GM19452 (cell line): Measurements from ENCODE around the gene VDR.

ENCODE experiments used
- ATAC-seq: cut with Tn5 transposase; IDR thresholded peaks from one replicate; pipeline ENCODE4 v1.9.1; 2021; ENCODE audit not compliant: unreplicated experiment

Gene VDR

DNA sequence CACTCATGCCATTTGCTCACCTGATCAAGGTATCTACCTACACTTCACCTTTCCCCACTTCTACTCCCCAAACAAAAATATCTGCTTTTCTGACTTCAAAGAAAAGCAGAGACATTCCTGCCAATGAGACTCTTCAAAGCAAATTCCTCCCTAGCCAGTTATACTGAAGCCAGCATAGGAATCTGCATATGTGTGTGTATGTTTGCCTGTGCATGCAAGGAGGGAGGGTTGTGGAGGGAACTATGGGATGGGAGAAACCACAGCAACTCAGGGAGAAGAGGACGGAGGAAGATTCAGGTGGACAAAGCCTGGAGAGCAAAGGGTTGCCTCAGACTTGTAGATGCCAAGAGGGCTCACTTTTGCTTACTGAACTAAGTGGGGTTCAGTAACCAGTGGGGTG, 26.4 kb upstream of the VDR start:
- ATAC-seq: no peak

DNA sequence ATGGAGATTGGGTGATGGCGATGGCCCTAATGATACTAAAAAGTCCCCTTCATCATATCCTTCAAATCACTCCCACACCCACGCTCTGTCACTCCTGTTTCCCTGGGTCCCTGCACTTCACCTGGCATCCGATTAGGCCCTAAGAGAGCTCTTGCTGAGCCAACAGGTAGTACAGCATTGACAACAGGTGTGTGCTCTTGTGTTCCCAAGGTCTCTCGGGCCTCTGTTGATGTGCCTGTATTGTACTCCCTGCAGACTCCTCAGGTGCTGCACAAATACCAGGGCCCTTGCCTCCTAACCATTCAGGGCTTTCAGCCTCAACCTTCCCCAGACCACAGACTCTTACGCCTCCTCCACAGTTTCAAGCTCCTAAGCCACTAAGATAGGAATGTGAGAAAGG, 25.8 kb upstream of the VDR start:
- ATAC-seq: no peak

GRCh38 chr12:47927346-47927745, 22.6 kb upstream of the VDR start:
- no peak for ATAC-seq

GRCh38 chr12:47921907-47922306, 17.1 kb upstream of the VDR start:
- no peak for ATAC-seq

- ATAC-seq: no peak
Measured at GRCh38 chr12:47920913-47921312, 16.1 kb upstream of the VDR start.

DNA sequence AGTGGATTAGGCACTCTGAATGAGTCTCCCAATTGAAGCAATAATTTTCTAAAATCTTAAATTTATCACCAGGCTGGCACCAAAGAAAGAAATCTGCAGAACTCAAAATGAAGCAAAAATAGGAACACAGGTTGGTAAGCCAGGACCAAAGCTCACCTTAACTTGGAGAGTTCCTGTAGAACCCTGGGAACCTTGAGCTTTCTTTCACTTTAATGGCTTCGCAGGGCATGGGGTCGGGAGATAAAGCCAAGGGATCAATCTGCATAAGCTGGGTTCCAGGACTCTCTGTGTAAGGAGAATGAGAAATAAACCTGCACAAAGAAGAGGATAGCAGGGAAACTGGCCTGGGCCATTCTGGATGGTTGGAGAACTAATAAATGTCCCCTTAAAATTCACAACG, 8.3 kb upstream of the VDR start:
- no peak for ATAC-seq

- no peak for ATAC-seq
Measured at GRCh38 chr12:47912556-47912955, 7.8 kb upstream of the VDR start.

- no peak for ATAC-seq
Measured at GRCh38 chr12:47910981-47911380, 6.2 kb upstream of the VDR start.

DNA sequence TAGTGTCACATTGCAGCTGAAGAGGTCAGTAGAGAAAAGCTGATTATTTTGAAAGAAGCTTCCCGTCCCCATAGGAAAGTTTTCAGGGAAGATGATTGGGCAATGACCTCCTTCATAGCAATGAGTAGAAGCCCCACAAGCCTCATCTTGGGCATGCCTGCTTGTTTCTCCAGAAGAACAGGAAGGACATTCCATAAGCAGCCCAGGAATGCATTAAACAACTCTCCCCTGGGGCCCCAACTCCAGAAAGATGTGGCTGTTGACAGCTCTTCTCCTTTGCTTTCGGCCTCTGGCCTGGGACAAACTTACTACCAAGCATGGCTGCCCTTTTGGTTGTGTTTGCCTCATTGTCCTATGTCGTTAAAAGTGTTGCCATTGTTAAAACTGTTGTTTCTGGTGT, 5.7 kb upstream of the VDR start:
- no peak for ATAC-seq

DNA sequence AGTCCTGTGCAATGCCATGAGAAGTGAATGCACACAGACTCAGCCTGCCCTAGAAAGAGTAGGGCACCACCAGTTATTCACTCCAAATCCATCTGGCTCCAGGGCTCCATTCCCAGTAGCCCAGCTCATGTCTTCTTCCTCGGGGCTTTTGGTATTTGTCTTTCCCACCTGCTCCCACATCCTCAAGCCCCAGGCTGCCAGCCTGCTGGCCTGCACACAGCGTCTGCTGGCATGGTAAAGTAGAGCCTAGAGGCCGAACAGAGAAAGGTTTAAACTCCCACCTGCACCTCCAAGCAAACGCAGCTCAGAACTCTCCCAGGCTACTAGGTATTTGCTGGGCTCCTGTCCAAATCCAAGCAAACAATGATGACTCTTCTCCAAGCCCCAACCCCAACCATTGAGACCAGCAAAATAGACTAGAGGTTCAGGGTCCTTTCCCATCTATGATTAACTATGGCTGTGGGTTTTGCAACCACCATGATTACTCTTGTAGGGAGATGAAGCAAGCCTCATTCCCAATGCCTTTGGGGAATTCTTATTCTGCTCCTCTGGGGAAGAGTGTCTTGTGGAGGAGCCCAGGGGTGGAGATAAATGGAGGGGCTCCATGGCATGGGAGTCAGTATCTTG, 5.2 kb upstream of the VDR start:
- no peak for ATAC-seq

GRCh38 chr12:47908738-47909137, 3.9 kb upstream of the VDR start:
- ATAC-seq: no peak

DNA sequence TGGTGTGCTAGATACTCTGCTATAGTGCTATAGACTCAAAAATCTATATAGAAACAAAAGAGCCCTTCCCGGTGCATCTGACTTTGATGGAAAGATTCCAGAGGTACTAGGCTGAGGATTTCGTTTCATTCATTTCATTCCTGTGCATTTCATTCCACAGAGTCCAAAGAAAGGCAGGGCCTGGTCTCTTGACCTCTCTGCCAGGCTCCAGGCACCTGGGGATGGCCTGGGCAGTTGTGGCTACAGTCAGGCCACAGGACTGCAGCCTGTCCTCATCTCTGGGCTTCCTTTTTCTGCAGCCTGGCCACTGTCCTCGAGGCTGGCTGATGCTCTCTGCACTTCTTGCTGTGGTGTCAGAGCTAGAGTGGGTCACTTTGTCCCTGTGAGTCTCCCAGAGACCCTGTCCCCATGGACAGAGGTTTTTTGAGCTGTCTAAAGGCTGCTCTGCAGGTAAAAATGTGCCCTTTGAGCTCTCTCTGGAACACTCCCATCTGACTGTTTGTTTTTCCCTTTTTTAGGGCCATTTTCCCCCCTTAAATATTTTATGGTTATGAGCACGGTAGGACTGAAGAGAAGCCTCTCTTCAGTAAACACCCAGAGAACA, 3.2 kb upstream of the VDR start:
- ATAC-seq: no peak

GRCh38 chr12:47903927-47904712, 674 bp downstream of the VDR start:
- ATAC-seq: no peak

DNA sequence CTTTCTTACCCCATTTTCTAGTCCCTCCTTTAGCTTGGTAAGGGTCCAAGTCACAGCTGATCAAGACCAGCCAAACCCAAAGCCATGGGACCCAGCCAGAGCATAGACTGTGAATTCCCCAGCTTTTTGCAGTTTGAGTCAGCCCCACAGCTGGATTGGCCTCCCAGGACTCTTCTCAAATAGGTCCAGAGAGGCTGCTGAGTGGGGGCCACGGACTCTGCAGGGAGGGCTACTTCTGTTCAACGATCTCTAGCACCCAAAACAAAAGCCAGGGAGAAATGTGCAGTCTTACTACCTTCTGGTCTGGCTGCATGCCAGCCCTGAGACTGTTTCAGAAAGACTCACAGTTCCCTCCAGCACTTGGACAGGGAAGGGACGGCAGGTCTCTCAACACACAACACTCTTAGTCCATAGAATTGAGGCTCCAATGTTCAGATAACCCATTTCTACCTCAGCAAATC, 1.6 kb downstream of the VDR start:
- no peak for ATAC-seq

- no peak for ATAC-seq
Measured at GRCh38 chr12:47902131-47902639, 2.6 kb downstream of the VDR start.

- no peak for ATAC-seq
Measured at GRCh38 chr12:47901718-47902093, 3.1 kb downstream of the VDR start.

GRCh38 chr12:47901063-47901717, 3.6 kb downstream of the VDR start:
- no peak for ATAC-seq

DNA sequence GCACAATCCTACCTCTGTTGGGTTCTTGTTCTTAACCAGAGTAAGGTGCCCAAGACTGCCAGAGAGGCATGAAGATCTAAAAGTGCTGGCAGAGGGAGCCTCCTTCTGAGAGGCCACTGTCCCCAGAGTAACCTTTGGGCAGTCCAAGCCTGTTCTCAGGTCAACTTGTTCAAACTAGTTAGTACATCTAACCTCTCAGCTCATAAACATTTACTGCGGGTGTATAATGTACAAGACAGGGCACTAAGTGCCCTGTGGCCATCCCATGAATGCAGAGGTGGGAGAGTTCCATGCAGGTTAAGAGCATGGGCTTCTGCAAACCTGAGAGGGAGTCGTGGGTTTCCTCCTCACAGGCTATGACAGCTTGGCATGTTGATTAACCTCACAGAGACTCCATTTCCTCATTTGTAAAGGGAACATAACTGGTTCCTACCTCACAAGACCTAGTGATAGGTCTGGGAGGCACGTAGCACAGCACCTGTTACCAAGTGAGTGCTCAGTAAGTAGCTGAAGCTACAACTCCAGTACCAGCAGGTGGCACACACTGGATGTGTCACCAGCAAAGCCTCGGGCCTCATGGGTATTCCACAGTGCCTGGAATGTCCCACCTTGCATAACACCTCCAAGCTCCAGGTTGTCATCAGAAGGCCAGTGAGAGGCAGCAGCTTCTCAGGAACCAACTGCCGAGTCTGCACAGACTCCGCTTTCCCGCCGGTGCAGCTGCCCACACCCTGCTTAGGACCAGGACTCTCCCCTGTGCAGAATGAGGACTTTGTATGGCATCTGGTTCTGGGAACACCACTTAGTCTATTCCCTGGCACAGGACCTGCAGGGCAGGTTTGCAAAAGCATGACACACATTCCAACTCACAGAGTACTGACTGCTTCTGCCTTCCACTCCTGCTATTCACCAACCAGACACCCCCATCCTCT, 4.4 kb downstream of the VDR start:
- no peak for ATAC-seq

- no peak for ATAC-seq
Measured at GRCh38 chr12:47899466-47899865, 5.3 kb downstream of the VDR start.

GRCh38 chr12:47896633-47897032, 8.2 kb downstream of the VDR start:
- no peak for ATAC-seq

GRCh38 chr12:47896022-47896421, 8.8 kb downstream of the VDR start:
- no peak for ATAC-seq
